ENCODE data around the gene TCP11X1.

GRCh38 chrX:102185967-102186720 lies 29.0 kb upstream of the TCP11X1 start:
- TF ChIP-seq, protein P1, sequence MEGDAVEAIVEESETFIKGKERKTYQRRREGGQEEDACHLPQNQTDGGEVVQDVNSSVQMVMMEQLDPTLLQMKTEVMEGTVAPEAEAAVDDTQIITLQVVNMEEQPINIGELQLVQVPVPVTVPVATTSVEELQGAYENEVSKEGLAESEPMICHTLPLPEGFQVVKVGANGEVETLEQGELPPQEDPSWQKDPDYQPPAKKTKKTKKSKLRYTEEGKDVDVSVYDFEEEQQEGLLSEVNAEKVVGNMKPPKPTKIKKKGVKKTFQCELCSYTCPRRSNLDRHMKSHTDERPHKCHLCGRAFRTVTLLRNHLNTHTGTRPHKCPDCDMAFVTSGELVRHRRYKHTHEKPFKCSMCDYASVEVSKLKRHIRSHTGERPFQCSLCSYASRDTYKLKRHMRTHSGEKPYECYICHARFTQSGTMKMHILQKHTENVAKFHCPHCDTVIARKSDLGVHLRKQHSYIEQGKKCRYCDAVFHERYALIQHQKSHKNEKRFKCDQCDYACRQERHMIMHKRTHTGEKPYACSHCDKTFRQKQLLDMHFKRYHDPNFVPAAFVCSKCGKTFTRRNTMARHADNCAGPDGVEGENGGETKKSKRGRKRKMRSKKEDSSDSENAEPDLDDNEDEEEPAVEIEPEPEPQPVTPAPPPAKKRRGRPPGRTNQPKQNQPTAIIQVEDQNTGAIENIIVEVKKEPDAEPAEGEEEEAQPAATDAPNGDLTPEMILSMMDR (IDR thresholded peaks at IDR 0.05) = no peak
- TF ChIP-seq POLR2A (IDR thresholded peaks at IDR 0.05) (no peak), POLR2AphosphoS5 (IDR thresholded peaks at IDR 0.05) (no peak), EP300 (IDR thresholded peaks at IDR 0.05) (no peak)

Data from stomach (tissue), 4 donors.